Lower leg skin (tissue), 3 donors: ENCODE data around the gene PPIF.

Source experiments
- CTCF ChIP-seq, 3 donors: fragments of 450-650 bp; IDR thresholded peaks; one replicate each; pipeline ENCODE4 v1.5.1; 2016; ENCODE audit warnings: antibody characterized with exemption in 3 of 3, mild to moderate bottlenecking in 3 of 3, moderate library complexity in 2 of 3
- POLR2A ChIP-seq, 2 donors: fragments of 450-650 bp; IDR thresholded peaks; one replicate each; pipeline ENCODE4 v1.6.1; 2016 to 2017; ENCODE audit warnings: antibody characterized with exemption in 2 of 2, mild to moderate bottlenecking in 1 of 2, moderate library complexity in 1 of 2

- TF ChIP-seq CTCF (IDR thresholded peaks at IDR 0.05) (no peak), POLR2A (IDR thresholded peaks at IDR 0.05) (no peak)
Measured at GRCh38 chr10:79353000-79353406, 5.7 kb downstream of the PPIF start.
